ENCODE results near the gene MAZ. TPM values are rescaled to one million over a fixed set of nuclear protein-coding genes. Genes with fewer than 3 reads are reported as not detected.
"Not testable (repeated sequence)": the region's sequence is repeated elsewhere in the genome, so short reads cannot be mapped to it uniquely, and the experiment has no call there.

The MAZ gene
- polyA plus RNA-seq, 1 donor, result 304 TPM

DNA sequence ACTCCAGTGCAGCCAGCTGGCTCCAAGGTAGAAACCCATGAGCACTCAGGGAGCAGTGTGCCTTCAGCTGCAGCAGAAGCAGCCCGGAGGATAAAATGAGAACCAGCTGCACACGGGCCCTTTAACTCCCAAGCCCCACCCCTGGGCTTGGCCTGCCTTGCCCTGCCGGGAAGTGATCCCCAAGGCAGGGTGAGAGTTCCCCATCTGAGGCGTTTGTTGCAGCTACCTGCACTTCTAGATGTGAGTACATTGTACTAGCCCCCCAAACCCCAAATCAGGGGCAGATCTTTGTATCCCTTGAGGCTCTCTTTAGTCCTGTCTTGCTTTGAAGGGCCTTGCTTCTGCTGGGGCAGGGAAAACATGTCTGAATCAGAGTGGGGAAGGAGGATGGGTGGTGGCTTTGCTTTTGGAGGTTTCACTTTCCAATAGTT is 14.0 kb downstream of the MAZ start, which contains the start of gene MVP:
MVP (plus strand) TSS at position 192 of the 431 bp plus-strand sequence. CDS start 10,088 bp downstream, outside the sequence.
- DNase-seq, result no peak

GRCh38 chr16:29820730-29821642 is 14.7 kb downstream of the MAZ start:
- DNase-seq, result no peak

DNA sequence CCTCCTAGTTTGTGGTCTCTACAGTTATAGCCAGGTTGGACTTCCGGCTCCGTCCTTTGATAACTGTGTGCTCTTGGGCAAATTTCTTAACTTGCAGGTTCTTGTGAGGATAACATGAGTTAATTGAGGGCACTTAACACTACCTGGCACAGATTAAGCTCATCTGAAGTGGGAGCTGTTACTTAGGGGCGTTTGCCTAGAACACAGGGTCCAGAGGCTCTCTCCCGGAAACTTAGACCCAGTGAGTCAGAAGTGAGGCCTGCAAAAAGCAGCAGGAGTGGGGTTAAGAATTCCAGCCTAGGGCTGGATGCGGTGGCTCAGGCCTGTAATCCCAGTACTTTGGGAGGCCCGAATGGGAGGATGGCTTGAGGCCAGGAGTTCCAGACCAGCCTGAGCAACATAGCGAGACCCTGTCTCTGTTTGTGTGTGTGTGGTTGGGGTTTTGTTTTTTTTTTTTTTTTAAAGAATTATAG is 15.3 kb downstream of the MAZ start:
- no peak for DNase-seq

- DNase-seq, result no peak
Measured at GRCh38 chr16:29824589-29825144, 18.3 kb downstream of the MAZ start.

DNA sequence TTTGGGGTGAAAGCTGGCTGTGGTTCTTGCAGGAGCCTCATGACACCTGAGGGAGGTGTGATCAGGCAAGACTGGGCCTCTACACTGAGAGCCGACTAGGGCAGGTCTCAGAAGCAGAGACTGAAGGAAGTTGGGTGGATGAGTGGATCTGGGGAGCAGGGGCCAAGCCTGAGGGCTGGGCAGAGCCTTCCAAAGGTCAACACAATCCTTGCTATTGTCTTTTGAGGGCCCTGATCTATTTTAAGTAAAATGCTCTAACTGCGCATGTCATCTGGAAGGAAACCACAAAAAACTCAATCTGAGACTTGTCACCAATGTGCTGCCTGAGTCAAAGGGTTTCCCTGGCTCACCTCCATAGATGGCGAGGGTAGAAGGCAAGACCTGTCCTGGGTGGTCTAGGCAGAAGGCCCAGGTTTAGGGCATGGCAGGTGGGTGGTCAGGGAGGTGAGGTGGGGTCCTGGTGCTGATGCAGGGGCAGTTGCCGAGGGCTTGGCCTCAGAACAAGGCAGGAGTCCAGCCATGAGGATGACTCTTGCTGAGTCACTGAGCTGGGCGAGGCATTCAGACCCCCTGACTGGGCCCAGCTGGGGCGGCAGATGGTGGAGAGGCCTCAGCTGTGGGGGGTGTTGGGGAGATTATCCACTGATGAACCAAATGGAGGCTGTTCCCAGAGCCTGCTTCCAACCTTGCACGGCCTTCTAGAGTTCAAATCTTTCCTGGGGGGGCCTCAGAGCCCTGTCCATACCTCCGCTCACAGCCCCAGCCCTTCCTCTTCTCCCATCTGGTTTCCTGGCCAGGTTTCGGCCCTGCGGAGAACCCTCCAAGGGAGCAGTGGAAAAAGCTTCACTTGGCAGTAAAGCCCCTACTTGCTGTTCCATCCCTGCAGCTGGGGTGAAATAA is 19.1 kb downstream of the MAZ start:
- DNase-seq, result no peak

- no peak for DNase-seq
Measured at GRCh38 chr16:29826342-29826695, 20.0 kb downstream of the MAZ start.

GRCh38 chr16:29830774-29831173 is 24.4 kb downstream of the MAZ start:
- no peak for DNase-seq

- no peak for DNase-seq
Measured at GRCh38 chr16:29831490-29831889, 25.2 kb downstream of the MAZ start.

GRCh38 chr16:29833219-29833618 is 26.9 kb downstream of the MAZ start:
- not testable (repeated sequence) for DNase-seq

DNA sequence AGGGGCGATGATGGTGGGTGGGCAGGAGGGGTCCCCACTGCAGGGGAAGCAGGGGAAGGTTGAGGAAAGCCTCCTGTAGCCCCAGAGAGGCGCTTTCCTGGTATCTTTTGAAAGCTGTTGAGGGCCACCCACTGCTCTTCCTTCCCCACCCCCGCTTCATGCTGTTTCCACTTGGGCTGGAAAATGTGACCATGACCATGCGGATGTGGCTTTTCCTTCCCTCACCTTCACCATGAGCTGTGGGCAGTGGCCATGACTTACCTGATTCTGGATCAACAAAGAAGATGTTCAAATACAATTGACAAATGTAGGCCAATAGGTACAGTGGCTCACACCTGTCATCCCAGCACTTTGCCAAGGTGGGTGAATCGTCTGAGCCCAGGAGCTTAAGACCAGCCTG is 27.8 kb downstream of the MAZ start:
- DNase-seq, result no peak

DNA sequence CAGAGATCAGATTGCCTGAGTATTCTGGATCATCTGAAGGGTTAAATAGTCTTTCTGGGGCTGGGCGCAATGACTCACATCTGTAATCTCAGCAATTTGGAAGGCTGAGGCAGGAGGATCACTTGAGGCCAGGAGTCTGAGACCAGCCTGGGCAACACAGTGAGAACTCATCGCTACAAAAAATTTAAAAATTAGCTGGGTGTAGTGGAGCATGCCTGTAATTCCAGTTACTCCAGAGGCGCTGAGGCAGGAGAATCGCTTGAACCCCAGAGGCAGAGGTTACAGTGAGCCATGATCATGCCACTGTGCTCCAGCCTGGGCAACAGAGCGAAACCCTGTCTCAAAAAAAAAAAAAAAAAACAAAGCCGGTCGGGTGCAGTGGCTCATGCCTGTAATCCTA is 29.6 kb downstream of the MAZ start:
- no peak for DNase-seq

GRCh38 chr16:29836623-29837022 is 30.3 kb downstream of the MAZ start:
- DNase-seq, result no peak

DNA sequence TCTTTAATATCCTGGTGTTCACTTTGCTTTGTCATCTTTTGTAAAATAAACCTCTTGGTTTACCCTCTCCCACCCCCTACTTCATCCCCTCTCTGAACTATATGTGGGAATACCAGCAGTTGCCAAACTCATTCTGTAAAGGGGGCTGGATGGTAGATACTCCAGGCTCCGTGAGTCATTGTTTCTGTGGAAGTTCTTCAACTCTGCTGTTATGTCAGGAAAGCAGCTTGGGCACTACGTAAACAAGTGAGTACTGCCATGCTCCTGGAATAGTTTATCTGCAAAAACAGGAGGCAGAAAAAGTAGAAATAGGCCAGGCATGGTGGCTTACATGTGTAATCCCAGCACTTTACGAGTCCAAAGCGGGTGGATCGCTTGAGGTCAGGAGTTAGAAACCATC is 31.5 kb downstream of the MAZ start:
- DNase-seq, result no peak

DNA sequence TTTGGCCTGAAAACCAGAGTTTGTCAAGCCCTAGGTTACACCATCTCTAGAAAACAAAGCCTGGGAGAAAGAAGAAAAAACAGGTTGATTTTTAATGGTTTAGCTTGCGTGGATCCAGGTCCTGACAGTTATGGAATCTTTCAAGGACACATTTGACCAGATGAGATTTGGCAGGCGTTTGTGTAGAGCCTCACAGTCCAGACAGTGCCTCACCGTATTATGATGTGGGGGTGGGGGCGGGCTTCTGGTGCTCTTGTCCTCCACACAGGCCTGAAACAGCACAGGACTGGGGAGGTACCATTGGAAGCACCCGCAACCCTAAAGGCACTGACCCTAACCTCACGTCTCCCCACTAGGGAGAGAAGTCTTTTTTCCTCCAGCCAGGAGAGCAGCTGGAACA is 33.5 kb downstream of the MAZ start:
- no peak for DNase-seq

GRCh38 chr16:29840240-29840639 is 33.9 kb downstream of the MAZ start:
- no peak for DNase-seq

- no peak for DNase-seq
Measured at GRCh38 chr16:29841631-29842030, 35.3 kb downstream of the MAZ start.

- no peak for DNase-seq
Measured at GRCh38 chr16:29842732-29843346, 36.5 kb downstream of the MAZ start.

GRCh38 chr16:29843931-29844330 is 37.6 kb downstream of the MAZ start:
- DNase-seq, result no peak

- no peak for DNase-seq
Measured at GRCh38 chr16:29844575-29845331, 38.4 kb downstream of the MAZ start.

GRCh38 chr16:29845656-29846055 is 39.3 kb downstream of the MAZ start:
- DNase-seq, result no peak
